Activated CD8-positive, alpha-beta memory T cell treated with anti-CD3 and anti-CD28 coated beads for 36 hours (primary cell): ENCODE data around the gene TIGAR. TPM values are rescaled to one million over a fixed set of nuclear protein-coding genes. Genes with fewer than 3 reads are reported as not detected.

Source experiments
- CTCF ChIA-PET: fragments of 350-600 bp; sonication (Branson Sonifier 250); formaldehyde crosslinking; loops from one replicate; lab custom pipeline; 2021; ENCODE audit warnings: antibody characterized with exemption; lab: Charles Lee
- POLR2A ChIA-PET: fragments of 350-600 bp; sonication (Branson Sonifier 250); formaldehyde crosslinking; loops from one replicate; lab custom pipeline; 2021; ENCODE audit warnings: antibody characterized with exemption; lab: Charles Lee
- total RNA-seq, 2 experiments: library from RNA; stranded (reverse); gene quantifications; one replicate each; pipeline ENCODE4 v1.2.3, GENCODE V29; 2021

The TIGAR gene, protein sequence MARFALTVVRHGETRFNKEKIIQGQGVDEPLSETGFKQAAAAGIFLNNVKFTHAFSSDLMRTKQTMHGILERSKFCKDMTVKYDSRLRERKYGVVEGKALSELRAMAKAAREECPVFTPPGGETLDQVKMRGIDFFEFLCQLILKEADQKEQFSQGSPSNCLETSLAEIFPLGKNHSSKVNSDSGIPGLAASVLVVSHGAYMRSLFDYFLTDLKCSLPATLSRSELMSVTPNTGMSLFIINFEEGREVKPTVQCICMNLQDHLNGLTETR
- total RNA-seq: 10 to 100 TPM; 18.9 to 20.2 TPM

DNA sequence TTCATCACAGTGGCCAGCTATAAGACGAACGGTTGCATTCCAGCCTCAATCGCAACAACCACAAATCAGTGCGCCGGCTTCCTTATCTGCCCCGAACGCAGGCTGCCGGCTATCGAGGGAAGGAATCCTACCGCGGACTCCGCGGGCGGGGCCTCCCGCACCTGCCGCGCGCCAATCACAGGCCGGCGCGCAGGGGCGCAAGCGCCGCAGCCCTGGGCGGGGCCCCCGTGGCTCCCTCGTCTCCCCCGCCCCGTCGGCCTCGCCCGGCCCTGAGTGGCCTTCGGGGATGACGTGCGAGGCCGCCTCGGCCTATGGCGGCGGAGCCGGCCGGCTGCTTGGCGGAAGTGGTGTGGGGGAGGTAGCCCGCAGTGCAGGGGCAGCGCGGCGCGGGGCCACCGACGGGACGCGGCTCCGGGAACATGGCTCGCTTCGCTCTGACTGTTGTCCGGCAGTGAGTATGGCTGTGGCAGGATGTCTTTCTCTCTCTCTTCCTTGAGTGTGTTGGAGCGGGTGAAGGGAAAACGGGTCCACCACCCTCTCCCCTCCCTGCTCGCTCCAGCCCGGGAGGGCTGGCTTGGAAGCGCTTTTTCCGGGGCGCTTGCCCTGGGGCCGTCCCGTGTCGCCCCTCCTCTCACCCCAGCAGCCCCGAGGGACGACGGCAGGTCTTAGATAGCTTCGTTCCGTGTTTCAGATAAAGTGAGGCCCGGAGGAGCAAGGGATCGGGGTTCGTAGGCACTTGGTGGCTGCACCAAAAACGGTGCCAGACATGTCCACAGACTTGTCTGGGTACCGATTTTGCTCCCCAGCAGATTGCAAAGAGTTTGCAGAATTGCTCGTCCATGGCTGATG lies at the start of gene TIGAR:
TSS of gene TIGAR (plus strand) at position 361 of the 849 bp plus-strand sequence. CDS start at position 420, 59 bp downstream.
- ChIA-PET POLR2A (no interaction called here), CTCF (interaction anchor here (0.6 to 1.3 kb wide), 4 partner anchors 44 to 1652 kb away, joined by 3 read pairs; no protein-coding TSS in a partner anchor)

DNA sequence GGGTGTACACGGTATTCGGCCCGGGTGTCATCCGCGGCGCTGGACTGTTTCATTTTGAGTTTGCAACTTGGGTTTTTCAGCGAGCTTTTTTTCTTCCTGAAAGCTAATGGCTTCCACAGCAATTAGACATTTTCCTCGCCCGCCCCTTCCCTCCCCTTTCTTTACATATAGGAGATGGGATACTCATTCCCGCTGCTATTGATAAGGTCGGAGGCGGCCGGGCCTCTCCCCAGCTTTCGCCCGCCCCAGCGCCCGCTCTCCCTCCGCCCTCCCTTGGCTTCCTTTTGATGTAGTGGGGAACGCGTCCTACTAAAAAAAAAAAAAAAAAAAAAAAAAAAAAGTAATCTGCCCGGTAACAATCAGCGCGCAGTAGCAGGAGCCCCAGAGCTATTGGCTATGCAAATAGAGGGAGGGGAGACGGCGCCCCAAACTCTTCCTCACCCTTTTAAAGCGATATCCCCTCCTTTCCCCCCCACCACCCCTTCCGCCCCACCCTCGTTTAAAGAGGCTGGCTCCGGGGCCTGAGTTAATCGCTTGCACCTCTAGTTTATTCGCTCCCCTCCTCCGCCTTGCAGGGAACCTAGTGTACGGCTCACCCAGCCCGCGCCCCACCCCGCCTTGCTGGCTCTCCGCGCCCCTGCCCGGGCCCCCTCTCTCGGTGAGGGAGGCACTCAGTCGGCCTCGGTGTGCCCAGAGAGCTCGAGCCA lies 49.1 kb upstream of the TIGAR start:
- ChIA-PET POLR2A (interaction anchor here (0.6 to 4.1 kb wide), 20 partner anchors 12 to 1149 kb away, joined by 3 to 29 read pairs (median 5); no protein-coding TSS in a partner anchor), CTCF (interaction anchor here (0.7 to 6.9 kb wide), 6 partner anchors 12 to 292 kb away, joined by 3 to 69 read pairs (median 4); no protein-coding TSS in a partner anchor)

GRCh38 chr12:4272424-4273272 lies 48.4 kb upstream of the TIGAR start:
- ChIA-PET POLR2A (interaction anchor here (0.6 to 3.8 kb wide), 16 partner anchors 13 to 403 kb away, joined by 3 to 28 read pairs (median 7); no protein-coding TSS in a partner anchor), CTCF (interaction anchor here (0.7 to 6.9 kb wide), 8 partner anchors 11 to 292 kb away, joined by 3 to 69 read pairs (median 4); no protein-coding TSS in a partner anchor)

GRCh38 chr12:4273273-4273651 lies 47.8 kb upstream of the TIGAR start:
- POLR2A ChIA-PET: interaction anchor here (0.6 to 3.8 kb wide), 9 partner anchors 13 to 404 kb away, joined by 3 to 28 read pairs (median 6); no protein-coding TSS in a partner anchor
- CTCF ChIA-PET: interaction anchor here (1.3 to 6.9 kb wide), 3 partner anchors 70 to 166 kb away, joined by 3 to 69 read pairs (median 9); no protein-coding TSS in a partner anchor

- ChIA-PET POLR2A (interaction anchor here (0.6 to 3.8 kb wide), 9 partner anchors 12 to 404 kb away, joined by 3 to 28 read pairs (median 6); no protein-coding TSS in a partner anchor), CTCF (interaction anchor here (1.1 to 6.9 kb wide), 4 partner anchors 70 to 166 kb away, joined by 3 to 69 read pairs (median 8); no protein-coding TSS in a partner anchor)
These were observed 47.2 kb upstream of the TIGAR start, which contains the start of gene CCND2 for GRCh38 chr12:4273652-4274395. Gene CCND2, plus strand, starts transcription at chr12:4273762. Its CDS starts 279 bp downstream, at chr12:4274041.

GRCh38 chr12:4274396-4275015 lies 46.5 kb upstream of the TIGAR start:
- POLR2A ChIA-PET: interaction anchor here (0.6 to 2.2 kb wide), 5 partner anchors 11 to 162 kb away, joined by 4 to 8 read pairs (median 6); no protein-coding TSS in a partner anchor

DNA sequence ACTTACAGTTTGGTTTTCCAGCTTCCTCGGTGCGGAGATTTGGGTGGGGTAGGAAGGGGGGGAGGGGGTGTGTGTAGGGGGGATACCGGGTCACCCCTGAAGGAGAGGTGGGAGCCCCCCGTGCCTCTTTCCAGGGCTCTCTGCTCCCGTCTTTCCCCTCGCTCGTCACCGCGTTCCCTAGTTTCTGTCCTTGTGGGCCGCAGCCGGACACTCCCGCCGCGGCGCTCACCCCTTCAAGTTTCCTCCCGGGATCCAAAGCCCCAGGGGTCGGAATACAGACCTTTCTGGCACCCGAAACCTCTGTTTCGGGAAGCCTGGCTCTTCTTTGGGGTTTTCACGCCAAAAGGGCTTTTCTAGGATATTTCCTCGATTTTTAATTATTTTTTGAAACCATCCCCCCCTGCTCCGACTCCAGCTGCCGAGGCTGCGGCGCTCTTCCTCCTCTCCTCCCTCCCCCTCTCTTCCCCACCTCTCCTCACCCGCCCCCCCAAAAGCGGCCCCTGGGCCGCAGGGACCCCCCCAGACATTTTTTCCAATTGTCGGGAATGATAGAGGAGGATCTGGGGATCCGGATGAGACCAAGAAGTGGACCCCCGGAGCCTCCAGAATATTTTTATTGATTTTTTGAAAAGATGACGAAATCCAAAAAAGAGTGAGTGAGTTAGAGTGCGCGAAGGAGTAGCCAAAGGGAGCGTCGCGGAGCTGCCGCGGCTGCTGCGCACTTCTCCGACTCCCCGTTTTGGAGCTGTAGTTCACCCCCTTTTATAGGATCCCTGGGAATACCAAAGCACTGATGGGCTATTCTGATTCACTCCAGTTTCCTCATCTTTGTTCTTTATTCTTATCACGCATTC lies 45.8 kb upstream of the TIGAR start:
- CTCF ChIA-PET: interaction anchor here (0.8 to 4.8 kb wide), 10 partner anchors 106 to 389 kb away, joined by 4 to 50 read pairs (median 12); no protein-coding TSS in a partner anchor
- POLR2A ChIA-PET: interaction anchor here (0.6 to 2.1 kb wide), 8 partner anchors 102 to 168 kb away, joined by 3 to 14 read pairs (median 6); no protein-coding TSS in a partner anchor

More at GRCh38 chr12:4274396-4275015, 46.5 kb upstream of the TIGAR start:
- CTCF ChIA-PET: interaction anchor here (0.8 to 6.9 kb wide), 5 partner anchors 105 to 167 kb away, joined by 4 to 69 read pairs (median 9); no protein-coding TSS in a partner anchor

DNA sequence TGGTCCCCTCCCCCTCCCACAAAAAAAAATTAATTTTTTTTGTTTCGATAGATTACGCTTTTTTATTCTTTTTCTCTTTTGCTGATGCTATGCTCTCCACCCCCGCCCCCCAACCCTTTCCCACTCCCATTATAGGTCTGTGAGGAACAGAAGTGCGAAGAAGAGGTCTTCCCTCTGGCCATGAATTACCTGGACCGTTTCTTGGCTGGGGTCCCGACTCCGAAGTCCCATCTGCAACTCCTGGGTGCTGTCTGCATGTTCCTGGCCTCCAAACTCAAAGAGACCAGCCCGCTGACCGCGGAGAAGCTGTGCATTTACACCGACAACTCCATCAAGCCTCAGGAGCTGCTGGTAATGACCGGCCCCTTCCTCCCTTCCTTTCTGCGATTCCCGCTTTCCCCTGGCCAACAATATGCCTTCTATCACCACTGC lies 45.1 kb upstream of the TIGAR start:
- POLR2A ChIA-PET: interaction anchor here (0.7 to 2.1 kb wide), 8 partner anchors 8 to 168 kb away, joined by 3 to 14 read pairs (median 6); no protein-coding TSS in a partner anchor
- CTCF ChIA-PET: interaction anchor here (1.2 to 4.8 kb wide), 18 partner anchors 11 to 390 kb away, joined by 3 to 50 read pairs (median 8); no protein-coding TSS in a partner anchor

- ChIA-PET POLR2A (interaction anchor here (0.6 to 2.1 kb wide), 15 partner anchors 8 to 330 kb away, joined by 3 to 14 read pairs (median 4); no protein-coding TSS in a partner anchor), CTCF (interaction anchor here (0.6 to 4.8 kb wide), 43 partner anchors 9 to 393 kb away, joined by 3 to 50 read pairs (median 4); no protein-coding TSS in a partner anchor)
These were observed 44.3 kb upstream of the TIGAR start for GRCh38 chr12:4276524-4277204.

GRCh38 chr12:4277205-4277543 lies 43.8 kb upstream of the TIGAR start:
- POLR2A ChIA-PET: interaction anchor here (0.6 to 2.1 kb wide), 14 partner anchors 9 to 330 kb away, joined by 3 to 14 read pairs (median 4); no protein-coding TSS in a partner anchor
- CTCF ChIA-PET: interaction anchor here (0.6 to 4.8 kb wide), 40 partner anchors 8 to 394 kb away, joined by 3 to 50 read pairs (median 4); no protein-coding TSS in a partner anchor

- CTCF ChIA-PET: interaction anchor here (0.9 to 4.8 kb wide), 14 partner anchors 9 to 278 kb away, joined by 3 to 50 read pairs (median 7); no protein-coding TSS in a partner anchor
- POLR2A ChIA-PET: interaction anchor here (0.7 to 1.7 kb wide), 3 partner anchors 8 to 27 kb away, joined by 3 to 7 read pairs (median 4); no protein-coding TSS in a partner anchor
These were observed 43.2 kb upstream of the TIGAR start for GRCh38 chr12:4277857-4278256.

GRCh38 chr12:4278329-4279197 lies 42.5 kb upstream of the TIGAR start:
- CTCF ChIA-PET: interaction anchor here (0.9 to 4.8 kb wide), 6 partner anchors 9 to 171 kb away, joined by 3 to 50 read pairs (median 16); no protein-coding TSS in a partner anchor
- POLR2A ChIA-PET: interaction anchor here (0.6 to 1.7 kb wide), 5 partner anchors 9 to 138 kb away, joined by 3 to 7 read pairs (median 4); no protein-coding TSS in a partner anchor
